ENCODE data around the gene ZGLP1. TPM values are rescaled to one million over a fixed set of nuclear protein-coding genes. Genes with fewer than 3 reads are reported as not detected.

ZGLP1 gene
- total and polyA plus RNA-seq, 2 donors (not counting 1 experiment from before 2014, with no cell fraction given): 6.4 to 8.0 TPM

- H3K4me2 ChIP-seq (replicated peaks; ENCODE audit: low read depth, low read length, poor library complexity, severe bottlenecking): peak overlapping the region; percentile 96
- H3K4me3 ChIP-seq (ENCODE audit: control extremely low read depth in 1 of 5, extremely low read depth in 1 of 5, insufficient read depth in 1 of 5, low read depth in 2 of 5, low read length in 4 of 5): peak overlapping the region in 4 of 5 experiments; percentile 13 to 63 (median 40)
- H3K4me3 Mint-ChIP-seq: peak overlapping the region; percentile 87
- H2AFZ ChIP-seq (ENCODE audit: insufficient read depth, low read depth, low read length, poor library complexity, severe bottlenecking): peak overlapping the region; percentile 66
- peak; percentile 24 for TF ChIP-seq EZH2 (IDR thresholded peaks at IDR 0.05; ENCODE audit: borderline replicate concordance, insufficient read depth, low read depth, low read length, poor library complexity, severe bottlenecking)
- no peak for TF ChIP-seq CTCF (IDR thresholded peaks at IDR 0.05)
- H3K4me1 ChIP-seq (ENCODE audit: control insufficient read depth in 2 of 2, insufficient read depth in 2 of 2, low read length in 2 of 2): peaks cover 86 to 89% of the 10 kb centered on the region in 2 donors
- H3K27me3 Mint-ChIP-seq: peaks cover 45% of the 10 kb centered on the region
- H3K27ac ChIP-seq (ENCODE audit: low read length in 2 of 2): no peak overlapping the region
- CTCF ChIA-PET: interaction anchor here (1.1 to 8.5 kb wide), 8 partner anchors 12 to 133 kb away, joined by 3 to 116 read pairs (median 5); partner anchors contain the start of genes ICAM1 and TYK2
- no peaks in the 10 kb centered on the region for H3K79me2 ChIP-seq (ENCODE audit: control insufficient read depth, insufficient read depth, low read length)
- H3K36me3 ChIP-seq (replicated peaks in 1 of 2; ENCODE audit: control extremely low read depth in 1 of 2, control insufficient read depth in 1 of 2, extremely low read depth in 1 of 2, insufficient read depth in 2 of 2, low read length in 1 of 2): no peaks in the 10 kb centered on the region
- H4K20me1 ChIP-seq (ENCODE audit: control insufficient read depth, insufficient read depth, low read length, poor library complexity, severe bottlenecking): peaks cover 29% of the 10 kb centered on the region
- no peaks in the 10 kb centered on the region for H3K9me3 Mint-ChIP-seq (ENCODE audit: insufficient read depth)
- peaks cover 70% of the 10 kb centered on the region for H3K4me1 Mint-ChIP-seq
- H3K9me3 ChIP-seq (ENCODE audit: control extremely low read depth in 1 of 3, control insufficient read depth in 2 of 3, insufficient read depth in 1 of 3, low read length in 2 of 3): peaks cover 0 to 70% (median 0%) of the 10 kb centered on the region in 3 donors
- ATAC-seq (ENCODE audit: low read depth) (peak; percentile 28), DNase-seq (no peak)
- 3% methylated on average over 44 of the region's 45 CpGs for WGBS (ENCODE audit: insufficient coverage)
- H3K27me3 ChIP-seq (replicated peaks in 1 of 4; ENCODE audit: control extremely low read depth in 1 of 4, control insufficient read depth in 3 of 4, insufficient read depth in 4 of 4, low read length in 3 of 4): peaks cover 0 to 90% (median 61%) of the 10 kb centered on the region in 4 experiments
- intact Hi-C loops (cut with micrococcal nuclease): no loop called here
- peak overlapping the region; percentile 64 for H3K9ac ChIP-seq (ENCODE audit: low read length)
- peak overlapping the region; percentile 26 for H3K27ac Mint-ChIP-seq
- POLR2A ChIA-PET: interaction anchor here (0.5 to 1.1 kb wide), 2 partner anchors 24 to 1289 kb away, joined by 3 read pairs; no protein-coding TSS in a partner anchor
Measured at GRCh38 chr19:10292206-10292788, 17.3 kb downstream of the ZGLP1 start.

All from B cell (primary cell).